Prostate gland (tissue), 2 donors: ENCODE results near the gene C3.

ENCODE experiments used
- CTCF ChIP-seq, 4 experiments: fragments of 200-600 bp in 2 of 4; fragments of 450-650 bp in 2 of 4; sonication (generic) in 2 of 4; IDR thresholded peaks; 1 replicate in 3 of 4; 2 replicates in 1 of 4; pipeline ENCODE4 v1.5.1; 2016 to 2019; ENCODE audit warnings: antibody characterized with exemption in 4 of 4, mild to moderate bottlenecking in 2 of 4, moderate library complexity in 2 of 4
- POLR2AphosphoS5 ChIP-seq: sonication (generic); formaldehyde crosslinking; IDR thresholded peaks from one replicate; pipeline ENCODE4 v1.6.1; 2017; ENCODE audit warnings: antibody characterized with exemption

GRCh38 chr19:6736917-6737283, 16.4 kb upstream of the C3 start:
- TF ChIP-seq CTCF (IDR thresholded peaks at IDR 0.05): no peak
- TF ChIP-seq POLR2AphosphoS5: no peak
